A549 (cell line): ENCODE measurements around the gene RNASE4. TPM values are rescaled to one million over a fixed set of nuclear protein-coding genes. Genes with fewer than 3 reads are reported as not detected.

ENCODE experiments used
- ATAC-seq, 2 experiments: fragments of 200-7000 bp in 1 of 2; fragments of >200 bp in 1 of 2; cut with Nextera tagmentation in 1 of 2; cut with Tn5 transposase in 1 of 2; 3 replicates each; pipeline versions ENCODE4 v1.8.0 to v1.9.1; 2018 to 2020; ENCODE audit warnings: mild to moderate bottlenecking in 1 of 2, moderate library complexity in 1 of 2
- CTCF ChIA-PET: fragments of 300-600 bp; sonication (Branson Sonifier 250); formaldehyde crosslinking; extraction: SDS; loops from one replicate; lab custom pipeline; 2021; ENCODE audit warnings: antibody characterized with exemption, inconsistent platforms; lab: Yijun Ruan, JAX
- POLR2A ChIA-PET: fragments of 350-600 bp; formaldehyde crosslinking; extraction: SDS; loops from one replicate; lab custom pipeline; 2021; ENCODE audit warnings: antibody characterized with exemption, inconsistent platforms; lab: Yijun Ruan, JAX
- DNase-seq, 2 experiments: peaks; one replicate each; pipeline versions ENCODE4 v3.0.0 to v3.0.0-alpha.2; 2011 to 2016; ENCODE audit warnings: low read depth in 1 of 2, low spot score in 1 of 2
- FAIRE-seq: peaks from 2 replicates; lab custom pipeline; 2011; peaks lifted over from hg19 to GRCh38; lab: Jason Lieb, UNC
- H3K27ac ChIP-seq, 2 experiments: fragments of >200 bp; sonication (Bioruptor Twin); formaldehyde crosslinking; 3 replicates each; pipeline ENCODE4 v1.5.1; 2016 to 2017
- H3K4me1 ChIP-seq: fragments of >200 bp; sonication (Bioruptor Twin); formaldehyde crosslinking; 3 replicates; pipeline ENCODE4 v1.6.1; 2016
- H3K4me2 ChIP-seq: fragments of >200 bp; sonication (Bioruptor Twin); formaldehyde crosslinking; 3 replicates; pipeline ENCODE4 v1.6.1; 2016
- H3K4me3 ChIP-seq: fragments of >200 bp; sonication (Bioruptor Twin); formaldehyde crosslinking; 3 replicates; pipeline ENCODE4 v1.5.1; 2016
- H3K9me3 ChIP-seq: fragments of >200 bp; sonication (Bioruptor Twin); formaldehyde crosslinking; 3 replicates; pipeline ENCODE4 v1.6.1; 2016
- CBX2 ChIP-seq: fragments of 200-600 bp; sonication (generic); IDR thresholded peaks from 2 replicates; pipeline ENCODE4 v1.6.1; 2016; ENCODE audit warnings: low read depth, mild to moderate bottlenecking, borderline replicate concordance
- CBX8 ChIP-seq: fragments of 200-600 bp; sonication (generic); IDR thresholded peaks from 2 replicates; pipeline ENCODE4 v1.6.1; 2016
- CEBPB ChIP-seq, 2 experiments: fragments of >200 bp in 1 of 2; sonication (Bioruptor Twin) in 1 of 2; formaldehyde crosslinking in 1 of 2; IDR thresholded peaks; 2 replicates each; pipeline ENCODE4 v1.6.1; 2012 to 2016
- EHF ChIP-seq: fragments of 250-450 bp; sonication (Bioruptor Pico); IDR thresholded peaks from 2 replicates; pipeline ENCODE4 v1.5.0; 2020; ENCODE audit warnings: mild to moderate bottlenecking
- EHMT2 ChIP-seq: fragments of 200-600 bp; sonication (generic); IDR thresholded peaks from 2 replicates; pipeline ENCODE4 v1.6.1; 2016; ENCODE audit warnings: antibody characterized with exemption, low read depth, mild to moderate bottlenecking, moderate library complexity
- FOSB ChIP-seq: fragments of 250-450 bp; sonication (Bioruptor Pico); IDR thresholded peaks from 2 replicates; pipeline ENCODE4 v1.5.0; 2020; ENCODE audit warnings: mild to moderate bottlenecking, moderate library complexity
- JUNB ChIP-seq: fragments of >200 bp; sonication (Bioruptor Twin); formaldehyde crosslinking; IDR thresholded peaks from 2 replicates; pipeline ENCODE4 v1.6.1; 2016
- MAFK ChIP-seq: fragments of 450-650 bp; IDR thresholded peaks from 2 replicates; pipeline ENCODE4 v1.6.1; 2014; ENCODE audit not compliant: partially characterized antibody
- PHF8 ChIP-seq: fragments of 200-600 bp; sonication (generic); IDR thresholded peaks from 2 replicates; pipeline ENCODE4 v1.6.1; 2016; ENCODE audit warnings: low read depth, mild to moderate bottlenecking, antibody characterized with exemption, moderate library complexity, borderline replicate concordance
- POLR2A ChIP-seq: IDR thresholded peaks from 2 replicates; pipeline ENCODE4 v1.6.1; 2012; ENCODE audit warnings: mild to moderate bottlenecking, low read length
- RARB ChIP-seq: fragments of 250-450 bp; sonication (Bioruptor Pico); IDR thresholded peaks from 2 replicates; pipeline ENCODE4 v1.8.0; 2021; ENCODE audit warnings: mild to moderate bottlenecking, moderate library complexity
- RFX5 ChIP-seq: fragments of 450-650 bp; IDR thresholded peaks from 2 replicates; pipeline ENCODE4 v1.7.1; 2014; ENCODE audit warnings: antibody characterized with exemption, mild to moderate bottlenecking, moderate library complexity
- SMC3 ChIP-seq: fragments of >200 bp; sonication (Bioruptor Twin); formaldehyde crosslinking; IDR thresholded peaks from 3 replicates; pipeline ENCODE4 v1.6.1; 2018; ENCODE audit warnings: inconsistent platforms
- SREBF2 ChIP-seq: fragments of 450-650 bp; IDR thresholded peaks from 2 replicates; pipeline ENCODE4 v1.6.1; 2014; ENCODE audit warnings: mild to moderate bottlenecking, moderate library complexity
- TFCP2L1 ChIP-seq: fragments of 250-450 bp; sonication (Bioruptor Pico); IDR thresholded peaks from 2 replicates; pipeline ENCODE4 v1.5.0; 2021; ENCODE audit warnings: mild to moderate bottlenecking
- TP53 ChIP-seq: fragments of 250-450 bp; sonication (Bioruptor Pico); IDR thresholded peaks from 2 replicates; pipeline ENCODE4 v1.5.0; 2021; ENCODE audit warnings: mild to moderate bottlenecking, moderate library complexity
- ZNF302 ChIP-seq: fragments of 250-450 bp; sonication (Bioruptor Pico); IDR thresholded peaks from 2 replicates; pipeline ENCODE4 v1.9.0; 2021; ENCODE audit warnings: inconsistent platforms, mild to moderate bottlenecking, moderate library complexity
- ZSCAN20 ChIP-seq: fragments of 250-450 bp; sonication (Bioruptor Pico); IDR thresholded peaks from 2 replicates; pipeline ENCODE4 v1.8.0; 2022; ENCODE audit warnings: mild to moderate bottlenecking, moderate library complexity
- WGBS: methylation state at CpG from one replicate; pipeline ENCODE4 v1.1.6; 2017; ENCODE audit errors: missing lambda C conversion rate; 5-methylcytosine and 5-hydroxymethylcytosine counted together
- polyA plus RNA-seq, 4 experiments: library from polyadenylated mRNA; depleted of rRNA in 3 of 4; stranded (reverse); fragments of >200 nt; fragmentation: RNase III in 1 of 4; extraction: RNeasy Plus Mini Kit Qiagen cat#74134 plus additional on column Dnase treatment in 1 of 4; gene quantifications; 2 replicates in 3 of 4; 3 replicates in 1 of 4; pipeline ENCODE4 v1.2.3, GENCODE V29; 2011 to 2017
- TF ChIP-seq, protein P1 (sequence below): IDR thresholded peaks from 2 replicates; pipeline ENCODE4 v1.6.1; 2012
- TF ChIP-seq, protein P2 (sequence below): fragments of 450-650 bp; IDR thresholded peaks from 2 replicates; pipeline ENCODE4 v1.6.1; 2014; ENCODE audit warnings: antibody characterized with exemption
- TF ChIP-seq, protein P3 (sequence below): fragments of 250-450 bp; sonication (Bioruptor Pico); IDR thresholded peaks from 2 replicates; pipeline ENCODE4 v1.5.0; 2021; ENCODE audit warnings: mild to moderate bottlenecking, moderate library complexity, borderline replicate concordance
- TF ChIP-seq, protein P4 (sequence below): fragments of >200 bp; sonication (Bioruptor Twin); formaldehyde crosslinking; IDR thresholded peaks from 2 replicates; pipeline ENCODE4 v1.6.1; 2016
- TF ChIP-seq, protein P5 (sequence below): fragments of 150-350 bp; IDR thresholded peaks from 2 replicates; pipeline ENCODE4 v1.6.1; 2014; ENCODE audit warnings: low read depth, mild to moderate bottlenecking, low read length
- TF ChIP-seq, protein P6 (sequence below): IDR thresholded peaks from 2 replicates; pipeline ENCODE4 v1.6.1; 2012

Gene RNASE4
- polyA plus RNA-seq, 2 of the 4 experiments (the other 2 are of a cell fraction): 8.6 to 77.4 TPM

DNA sequence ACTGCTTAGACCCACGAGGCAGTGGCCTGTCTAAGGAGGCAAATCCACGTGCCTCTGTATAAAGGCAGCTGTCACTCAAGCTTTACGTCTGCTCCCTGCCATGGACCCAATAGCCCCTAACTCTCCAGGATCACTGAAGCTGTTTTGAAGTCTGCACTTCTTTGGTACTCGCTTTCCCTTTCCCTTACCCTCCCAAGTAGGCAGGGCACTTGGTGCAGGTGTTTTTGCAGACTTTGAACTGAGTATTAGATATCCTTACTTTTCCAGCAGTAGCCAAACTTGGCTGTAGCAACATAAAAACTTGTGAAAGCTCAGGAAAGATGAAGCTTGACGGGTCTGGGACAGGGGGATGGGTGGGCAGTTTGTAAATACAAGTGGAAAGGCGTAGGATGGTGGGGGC lies 25.0 kb upstream of the RNASE4 start:
- FAIRE-seq (no peak), DNase-seq (no peak), ATAC-seq (no peak)
- no peak overlapping the region for H3K4me2 ChIP-seq
- WGBS: 62% methylated on average over 6 of the region's 6 CpGs
- TF ChIP-seq, protein P1, sequence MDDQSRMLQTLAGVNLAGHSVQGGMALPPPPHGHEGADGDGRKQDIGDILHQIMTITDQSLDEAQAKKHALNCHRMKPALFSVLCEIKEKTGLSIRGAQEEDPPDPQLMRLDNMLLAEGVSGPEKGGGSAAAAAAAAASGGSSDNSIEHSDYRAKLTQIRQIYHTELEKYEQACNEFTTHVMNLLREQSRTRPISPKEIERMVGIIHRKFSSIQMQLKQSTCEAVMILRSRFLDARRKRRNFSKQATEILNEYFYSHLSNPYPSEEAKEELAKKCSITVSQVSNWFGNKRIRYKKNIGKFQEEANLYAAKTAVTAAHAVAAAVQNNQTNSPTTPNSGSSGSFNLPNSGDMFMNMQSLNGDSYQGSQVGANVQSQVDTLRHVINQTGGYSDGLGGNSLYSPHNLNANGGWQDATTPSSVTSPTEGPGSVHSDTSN: no peak
- TF ChIP-seq TFCP2L1 (CRISPR knock-in tag) (no peak), ZNF302 (CRISPR knock-in tag) (no peak), TP53 (CRISPR knock-in tag) (no peak), MAFK (no peak), JUNB (no peak), PHF8 (no peak)
- TF ChIP-seq, protein P2, sequence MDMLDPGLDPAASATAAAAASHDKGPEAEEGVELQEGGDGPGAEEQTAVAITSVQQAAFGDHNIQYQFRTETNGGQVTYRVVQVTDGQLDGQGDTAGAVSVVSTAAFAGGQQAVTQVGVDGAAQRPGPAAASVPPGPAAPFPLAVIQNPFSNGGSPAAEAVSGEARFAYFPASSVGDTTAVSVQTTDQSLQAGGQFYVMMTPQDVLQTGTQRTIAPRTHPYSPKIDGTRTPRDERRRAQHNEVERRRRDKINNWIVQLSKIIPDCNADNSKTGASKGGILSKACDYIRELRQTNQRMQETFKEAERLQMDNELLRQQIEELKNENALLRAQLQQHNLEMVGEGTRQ: no peak
- no peak overlapping the region for H3K4me3 ChIP-seq
- POLR2A ChIA-PET: interaction anchor here (3.5 kb wide), 1 partner anchor 24 kb away, joined by 15 read pairs; the partner anchor contains the start of gene RNASE4
- CTCF ChIA-PET: interaction anchor here (0.6 to 11.5 kb wide), 11 partner anchors 9 to 515 kb away, joined by 3 to 191 read pairs (median 3); partner anchors contain the start of gene RNASE4
- H3K27ac ChIP-seq: no peak overlapping the region
- H3K9me3 ChIP-seq: no peaks in the 10 kb centered on the region
- peaks cover 15% of the 10 kb centered on the region; the same call in 2 of the 3 replicates for H3K4me1 ChIP-seq

DNA sequence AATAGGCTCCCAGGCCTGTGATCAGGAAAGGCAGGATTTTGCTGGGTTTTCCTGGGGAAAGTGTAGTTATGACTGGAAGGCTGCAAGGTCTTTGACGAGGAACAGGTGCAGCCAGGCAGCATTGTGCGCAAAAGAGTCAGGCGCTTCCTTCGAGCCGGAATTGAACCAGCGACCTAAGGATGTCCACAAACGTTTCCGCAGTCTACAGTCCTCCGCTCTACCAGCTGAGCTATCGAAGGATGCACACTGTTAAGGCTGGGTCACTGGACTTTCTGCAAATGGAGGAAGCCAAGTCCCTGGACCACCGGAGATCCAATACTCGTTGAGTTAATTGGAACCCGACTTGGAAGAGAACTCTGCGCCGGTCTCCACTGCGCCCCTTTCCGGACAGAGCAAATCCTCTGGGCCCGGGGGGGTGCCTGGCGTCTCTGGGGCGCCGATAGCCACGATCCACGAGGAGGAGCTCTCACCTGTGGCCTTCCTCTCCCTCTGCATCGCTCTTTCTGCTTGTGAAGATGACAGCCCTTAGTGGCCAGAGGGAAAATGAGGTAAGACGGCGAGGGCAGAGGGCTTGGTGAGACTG lies 24.5 kb upstream of the RNASE4 start:
- Histone ChIP-seq H3K4me2 (no peak overlapping the region), H3K27ac (no peak overlapping the region), H3K9me3 (no peaks in the 10 kb centered on the region), H3K4me1 (peaks cover 15% of the 10 kb centered on the region; the same call in 2 of the 3 replicates)
- peak in 1 of 2 experiments; percentile 33 for DNase-seq
- no peak for FAIRE-seq
- POLR2A ChIA-PET: interaction anchor here (3.5 kb wide), 1 partner anchor 24 kb away, joined by 15 read pairs; the partner anchor contains the start of gene RNASE4
- TF ChIP-seq CBX2: no peak
- no peak for TF ChIP-seq RARB (CRISPR knock-in tag)
- TF ChIP-seq PHF8: no peak
- TF ChIP-seq, all 56 proteins: peak for 0
- ATAC-seq: no peak
- WGBS: 65% methylated on average over 26 of the region's 26 CpGs
- CTCF ChIA-PET: interaction anchor here (0.6 to 11.5 kb wide), 9 partner anchors 9 to 516 kb away, joined by 3 to 191 read pairs (median 4); partner anchors contain the start of gene RNASE4
- H3K4me3 ChIP-seq: no peak overlapping the region

DNA sequence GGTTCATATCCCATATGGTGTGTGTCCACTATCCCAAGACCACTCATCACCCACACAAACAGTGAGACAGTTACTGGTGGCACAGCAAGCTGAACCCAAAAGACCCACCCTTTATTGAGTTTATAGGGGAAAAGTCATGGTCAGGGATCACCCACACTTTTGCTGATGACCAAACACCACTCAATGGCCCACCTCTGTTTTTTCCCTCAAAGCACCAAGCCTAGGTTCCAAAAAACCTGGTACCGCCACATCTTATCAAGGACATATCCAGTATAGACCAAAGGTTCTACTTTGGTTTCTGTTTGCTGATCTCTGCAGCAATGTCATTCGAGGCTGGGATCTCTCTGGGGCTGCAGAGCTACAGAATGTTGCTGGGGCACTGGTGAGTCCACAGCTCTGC lies 23.2 kb upstream of the RNASE4 start:
- no peak for FAIRE-seq
- no peak for DNase-seq
- ChIA-PET POLR2A (no interaction called here), CTCF (interaction anchor here (0.6 to 11.5 kb wide), 6 partner anchors 10 to 50 kb away, joined by 3 to 191 read pairs (median 7); partner anchors contain the start of gene RNASE4)
- TF ChIP-seq POLR2A: no peak
- TF ChIP-seq, protein P3, sequence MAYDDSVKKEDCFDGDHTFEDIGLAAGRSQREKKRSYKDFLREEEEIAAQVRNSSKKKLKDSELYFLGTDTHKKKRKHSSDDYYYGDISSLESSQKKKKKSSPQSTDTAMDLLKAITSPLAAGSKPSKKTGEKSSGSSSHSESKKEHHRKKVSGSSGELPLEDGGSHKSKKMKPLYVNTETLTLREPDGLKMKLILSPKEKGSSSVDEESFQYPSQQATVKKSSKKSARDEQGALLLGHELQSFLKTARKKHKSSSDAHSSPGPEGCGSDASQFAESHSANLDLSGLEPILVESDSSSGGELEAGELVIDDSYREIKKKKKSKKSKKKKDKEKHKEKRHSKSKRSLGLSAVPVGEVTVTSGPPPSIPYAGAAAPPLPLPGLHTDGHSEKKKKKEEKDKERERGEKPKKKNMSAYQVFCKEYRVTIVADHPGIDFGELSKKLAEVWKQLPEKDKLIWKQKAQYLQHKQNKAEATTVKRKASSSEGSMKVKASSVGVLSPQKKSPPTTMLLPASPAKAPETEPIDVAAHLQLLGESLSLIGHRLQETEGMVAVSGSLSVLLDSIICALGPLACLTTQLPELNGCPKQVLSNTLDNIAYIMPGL: no peak
- TF ChIP-seq EHMT2: no peak
- no peak for TF ChIP-seq EHF (CRISPR knock-in tag)
- no peak for TF ChIP-seq FOSB
- TF ChIP-seq CEBPB (IDR thresholded peaks at IDR 0.05): no peak
- TF ChIP-seq, protein P4, sequence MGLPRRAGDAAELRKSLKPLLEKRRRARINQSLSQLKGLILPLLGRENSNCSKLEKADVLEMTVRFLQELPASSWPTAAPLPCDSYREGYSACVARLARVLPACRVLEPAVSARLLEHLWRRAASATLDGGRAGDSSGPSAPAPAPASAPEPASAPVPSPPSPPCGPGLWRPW: no peak
- TF ChIP-seq PHF8: no peak
- TF ChIP-seq, protein P5, sequence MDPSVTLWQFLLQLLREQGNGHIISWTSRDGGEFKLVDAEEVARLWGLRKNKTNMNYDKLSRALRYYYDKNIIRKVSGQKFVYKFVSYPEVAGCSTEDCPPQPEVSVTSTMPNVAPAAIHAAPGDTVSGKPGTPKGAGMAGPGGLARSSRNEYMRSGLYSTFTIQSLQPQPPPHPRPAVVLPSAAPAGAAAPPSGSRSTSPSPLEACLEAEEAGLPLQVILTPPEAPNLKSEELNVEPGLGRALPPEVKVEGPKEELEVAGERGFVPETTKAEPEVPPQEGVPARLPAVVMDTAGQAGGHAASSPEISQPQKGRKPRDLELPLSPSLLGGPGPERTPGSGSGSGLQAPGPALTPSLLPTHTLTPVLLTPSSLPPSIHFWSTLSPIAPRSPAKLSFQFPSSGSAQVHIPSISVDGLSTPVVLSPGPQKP: no peak
- no peak for TF ChIP-seq CBX8
- TF ChIP-seq ZSCAN20: no peak
- TF ChIP-seq SMC3: no peak
- TF ChIP-seq, protein P6, sequence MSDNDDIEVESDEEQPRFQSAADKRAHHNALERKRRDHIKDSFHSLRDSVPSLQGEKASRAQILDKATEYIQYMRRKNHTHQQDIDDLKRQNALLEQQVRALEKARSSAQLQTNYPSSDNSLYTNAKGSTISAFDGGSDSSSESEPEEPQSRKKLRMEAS: no peak
- TF ChIP-seq RFX5: no peak
- TF ChIP-seq SREBF2: no peak
- no peak for TF ChIP-seq JUNB
- no peak for ATAC-seq
- Histone ChIP-seq H3K4me2 (no peak overlapping the region), H3K4me1 (peaks cover 15% of the 10 kb centered on the region; the same call in 2 of the 3 replicates), H3K4me3 (no peak overlapping the region), H3K9me3 (no peaks in the 10 kb centered on the region), H3K27ac (no peak overlapping the region)
- WGBS: 47% methylated on average over 2 of the region's 2 CpGs
